Measurements from ENCODE around the gene MOCS3. TPM values are rescaled to one million over a fixed set of nuclear protein-coding genes. Genes with fewer than 3 reads are reported as not detected.

MOCS3 gene
- total RNA-seq, 1 experiment from 2014 or later, result 13.4 TPM

GRCh38 chr20:50948132-50948785, 10.4 kb upstream of the MOCS3 start:
- Histone ChIP-seq H3F3A (ENCODE audit: low read length, unreplicated experiment) (no peaks in the 10 kb centered on the region), H3K27me3 (ENCODE audit: low read length) (no peaks in the 10 kb centered on the region), H3K9me3 (ENCODE audit: low read length) (no peaks in the 10 kb centered on the region), H3K4me1 (ENCODE audit: insufficient read depth, low read length) (no peaks in the 10 kb centered on the region), H3K36me3 (ENCODE audit: low read depth, low read length) (peaks cover 80% of the 10 kb centered on the region), H3K4me3 (ENCODE audit: low read length) (no peak overlapping the region), H4K20me1 (ENCODE audit: low read length) (no peaks in the 10 kb centered on the region), H3K27ac (ENCODE audit: low read length) (no peak overlapping the region), H3K9ac (ENCODE audit: low read length) (no peak overlapping the region), H2AFZ (ENCODE audit: low read length) (no peak overlapping the region), H3K79me2 (ENCODE audit: low read length) (peaks cover 43% of the 10 kb centered on the region), H3K9me2 (replicated peaks; ENCODE audit: low read length) (no peaks in the 10 kb centered on the region), H3K4me2 (ENCODE audit: low read length) (no peak overlapping the region)
- DNase-seq (no peak), ATAC-seq (no peak)
- ChIA-PET CTCF (no interaction called here), POLR2A (ENCODE audit: unreplicated experiment) (no interaction called here)
- TF ChIP-seq EZH2phosphoT487 (IDR thresholded peaks at IDR 0.05; ENCODE audit: borderline replicate concordance, low read length) (no peak), CTCF (conservative IDR thresholded peaks at IDR 0.05; ENCODE audit: low read depth, low read length) (no peak), EZH2 (IDR thresholded peaks at IDR 0.05; ENCODE audit: low read length, unreplicated experiment) (no peak)
- BruUV-seq (replicated peaks), result no TSS peak
- intact Hi-C loops (cut with micrococcal nuclease), result no loop called here

- no peaks in the 10 kb centered on the region for H3K27me3 ChIP-seq (ENCODE audit: low read length)
- ChIA-PET CTCF (no interaction called here), POLR2A (ENCODE audit: unreplicated experiment) (no interaction called here)
- H3K27ac ChIP-seq (ENCODE audit: low read length), result no peak overlapping the region
- no peak overlapping the region for H2AFZ ChIP-seq (ENCODE audit: low read length)
- ATAC-seq (no peak), DNase-seq (no peak)
- H3K9me3 ChIP-seq (ENCODE audit: low read length), result no peaks in the 10 kb centered on the region
- no peak overlapping the region for H3K4me2 ChIP-seq (ENCODE audit: low read length)
- H3K9me2 ChIP-seq (replicated peaks; ENCODE audit: low read length), result no peaks in the 10 kb centered on the region
- no peak for TF ChIP-seq EZH2 (IDR thresholded peaks at IDR 0.05; ENCODE audit: low read length, unreplicated experiment)
- no peak for TF ChIP-seq CTCF (conservative IDR thresholded peaks at IDR 0.05; ENCODE audit: low read depth, low read length)
- TF ChIP-seq EZH2phosphoT487 (IDR thresholded peaks at IDR 0.05; ENCODE audit: borderline replicate concordance, low read length), result no peak
- H3K9ac ChIP-seq (ENCODE audit: low read length), result no peak overlapping the region
- H3K4me3 ChIP-seq (ENCODE audit: low read length), result no peak overlapping the region
- H3K79me2 ChIP-seq (ENCODE audit: low read length), result peaks cover 92% of the 10 kb centered on the region
- BruUV-seq (replicated peaks), result no TSS peak
- peaks cover 66% of the 10 kb centered on the region for H3K36me3 ChIP-seq (ENCODE audit: low read depth, low read length)
- H3F3A ChIP-seq (ENCODE audit: low read length, unreplicated experiment), result no peaks in the 10 kb centered on the region
- H4K20me1 ChIP-seq (ENCODE audit: low read length), result peaks cover 49% of the 10 kb centered on the region
- H3K4me1 ChIP-seq (ENCODE audit: insufficient read depth, low read length), result peaks cover 17% of the 10 kb centered on the region
- intact Hi-C loops (cut with micrococcal nuclease), result no loop called here
Measured at GRCh38 chr20:50953196-50953595, 5.4 kb upstream of the MOCS3 start.

- H3K27ac ChIP-seq (ENCODE audit: low read length), result no peak overlapping the region
- CTCF ChIA-PET, result no interaction called here
Measured at GRCh38 chr20:50953821-50954220, 4.8 kb upstream of the MOCS3 start.

More at GRCh38 chr20:50953821-50954220, 4.8 kb upstream of the MOCS3 start:
- Histone ChIP-seq H3K36me3 (ENCODE audit: low read depth, low read length) (peaks cover 61% of the 10 kb centered on the region), H3K79me2 (ENCODE audit: low read length) (peaks cover 93% of the 10 kb centered on the region), H4K20me1 (ENCODE audit: low read length) (peaks cover 49% of the 10 kb centered on the region), H3K4me2 (ENCODE audit: low read length) (no peak overlapping the region), H2AFZ (ENCODE audit: low read length) (no peak overlapping the region), H3K9me3 (ENCODE audit: low read length) (no peaks in the 10 kb centered on the region), H3K4me1 (ENCODE audit: insufficient read depth, low read length) (peaks cover 17% of the 10 kb centered on the region), H3K9ac (ENCODE audit: low read length) (no peak overlapping the region), H3K9me2 (replicated peaks; ENCODE audit: low read length) (no peaks in the 10 kb centered on the region), H3K27me3 (ENCODE audit: low read length) (no peaks in the 10 kb centered on the region), H3F3A (ENCODE audit: low read length, unreplicated experiment) (no peaks in the 10 kb centered on the region), H3K4me3 (ENCODE audit: low read length) (no peak overlapping the region)
- intact Hi-C loops (cut with micrococcal nuclease), result no loop called here
- no peak for DNase-seq
- POLR2A ChIA-PET (ENCODE audit: unreplicated experiment), result no interaction called here
- no peak for TF ChIP-seq EZH2 (IDR thresholded peaks at IDR 0.05; ENCODE audit: low read length, unreplicated experiment)
- TF ChIP-seq CTCF (conservative IDR thresholded peaks at IDR 0.05; ENCODE audit: low read depth, low read length), result no peak
- no peak for TF ChIP-seq EZH2phosphoT487 (IDR thresholded peaks at IDR 0.05; ENCODE audit: borderline replicate concordance, low read length)
- BruUV-seq (replicated peaks), result no TSS peak
- ATAC-seq, result no peak
